Testis (tissue), 2 donors: ENCODE data around the gene HDAC1.

Experiments used
- CTCF ChIP-seq, 3 experiments: fragments of 450-650 bp in 2 of 3; fragments of 200-600 bp in 1 of 3; sonication (generic) in 1 of 3; IDR thresholded peaks; one replicate each; pipeline ENCODE4 v1.5.1; 2016 to 2019; ENCODE audit warnings: antibody characterized with exemption in 3 of 3, mild to moderate bottlenecking in 2 of 3, moderate library complexity in 1 of 3
- POLR2A ChIP-seq: fragments of 450-650 bp; IDR thresholded peaks from one replicate; pipeline ENCODE4 v1.6.1; 2017; ENCODE audit warnings: antibody characterized with exemption, mild to moderate bottlenecking, moderate library complexity

- TF ChIP-seq CTCF (IDR thresholded peaks at IDR 0.05) (no peak), POLR2A (no peak)
Observed at GRCh38 chr1:32327204-32327603, 35.3 kb downstream of the HDAC1 start.
